HepG2 (cell line): ENCODE measurements around the gene JPH2. TPM values are rescaled to one million over a fixed set of nuclear protein-coding genes. Genes with fewer than 3 reads are reported as not detected.

Experiments used
- ELK4 ChIP-seq: sonication (generic); formaldehyde crosslinking; IDR thresholded peaks from 2 replicates; pipeline ENCODE4 v1.9.0; 2021; ENCODE audit warnings: missing genetic modification reagents, borderline replicate concordance
- HDAC6 ChIP-seq: fragments of 200-600 bp; sonication (generic); IDR thresholded peaks from 2 replicates; pipeline ENCODE4 v1.7.0; 2017; ENCODE audit warnings: mild to moderate bottlenecking, antibody characterized with exemption, low read length, low read depth
- HNRNPUL1 ChIP-seq: fragments of 200-400 bp; formaldehyde crosslinking; IDR thresholded peaks from 2 replicates; pipeline ENCODE4 v1.6.1; 2017; ENCODE audit warnings: low read depth, mild to moderate bottlenecking, low read length, moderate library complexity
- NPAS2 ChIP-seq: sonication (generic); formaldehyde crosslinking; IDR thresholded peaks from 2 replicates; pipeline ENCODE4 v1.8.0; 2022; ENCODE audit warnings: mild to moderate bottlenecking, missing genetic modification reagents, borderline replicate concordance
- SMAD9 ChIP-seq: sonication (generic); formaldehyde crosslinking; IDR thresholded peaks from 2 replicates; pipeline ENCODE4 v1.5.1; 2020; ENCODE audit warnings: mild to moderate bottlenecking, missing genetic modification reagents
- SOX5 ChIP-seq: IDR thresholded peaks from 2 replicates; pipeline ENCODE4 v1.6.1; 2016; ENCODE audit warnings: borderline replicate concordance
- STAG1 ChIP-seq: sonication (generic); formaldehyde crosslinking; IDR thresholded peaks from 2 replicates; pipeline ENCODE4 v1.4.0; 2020; ENCODE audit warnings: missing genetic modification reagents
- TAF15 ChIP-seq: fragments of 200-400 bp; formaldehyde crosslinking; IDR thresholded peaks from one replicate; pipeline ENCODE4 v1.6.1; 2018; ENCODE audit warnings: mild to moderate bottlenecking, low read depth, low read length; ENCODE audit not compliant: poor library complexity, severe bottlenecking
- ZBTB40 ChIP-seq, 2 experiments: fragments of 450-650 bp in 1 of 2; sonication (generic) in 1 of 2; formaldehyde crosslinking in 1 of 2; IDR thresholded peaks; 2 replicates each; pipeline versions ENCODE4 v1.6.1 to v1.8.0; 2016 to 2022; ENCODE audit warnings: antibody characterized with exemption in 1 of 2, mild to moderate bottlenecking in 1 of 2, missing genetic modification reagents in 1 of 2
- ZNF609 ChIP-seq: sonication (generic); formaldehyde crosslinking; IDR thresholded peaks from 2 replicates; pipeline ENCODE4 v1.4.0; 2020; ENCODE audit warnings: mild to moderate bottlenecking, missing genetic modification reagents, borderline replicate concordance
- polyA plus RNA-seq, 8 experiments: library from polyadenylated mRNA; depleted of rRNA in 3 of 8; stranded (reverse) in 7 of 8; unstranded in 1 of 8; fragments of >200 nt; fragmentation: Illumina TruSeq in 4 of 8; extraction: Trizol in 4 of 8; gene quantifications; 2 replicates each; pipeline versions ENCODE4 v1.2.1 to v1.2.3, GENCODE V29; 2011 to 2016; ENCODE audit warnings: low read depth in 4 of 8, missing spikeins in 1 of 8, mixed read lengths in 1 of 8; ENCODE audit not compliant: insufficient read depth in 1 of 8
- total RNA-seq, 5 experiments: library from RNA; depleted of rRNA; stranded (reverse); fragments of >200 nt; fragmentation: Illumina TruSeq; extraction: Trizol; gene quantifications; 2 replicates each; pipeline ENCODE4 v1.2.3, GENCODE V29; 2016; ENCODE audit warnings: low read depth in 1 of 5

JPH2 gene
- total and polyA plus RNA-seq, 2 of the 13 experiments (the other 11 are each of a cell fraction or from before 2014, with no cell fraction given): 0.42 TPM; not detected in 1

- peak; percentile 74; the same call in 1 of the 2 replicates for TF ChIP-seq ELK4 (CRISPR knock-in tag)
- TF ChIP-seq HDAC6: no peak
- no peak for TF ChIP-seq STAG1 (CRISPR knock-in tag)
- TF ChIP-seq SOX5 (CRISPR knock-in tag): 0 out of 2 replicates have a peak, but pooled peaks have one; percentile 15
- TF ChIP-seq SMAD9 (CRISPR knock-in tag): no peak; the same call in 1 of the 2 replicates
- 0 out of 2 replicates have a peak, but pooled peaks have one; percentile 3 for TF ChIP-seq ZBTB40 (IDR thresholded peaks at IDR 0.05)
- TF ChIP-seq ZBTB40 (CRISPR knock-in tag; IDR thresholded peaks at IDR 0.05): no peak; the same call in 1 of the 2 replicates
- TF ChIP-seq HNRNPUL1: no peak
- TF ChIP-seq ZNF609 (CRISPR knock-in tag): no peak; the same call in 1 of the 2 replicates
- no peak for TF ChIP-seq TAF15
- TF ChIP-seq NPAS2 (CRISPR knock-in tag): no peak
Measured at GRCh38 chr20:44209686-44210405, 22.9 kb upstream of the JPH2 start (continued).
